A549 (cell line): ENCODE data around the gene SWAP70. TPM values are rescaled to one million over a fixed set of nuclear protein-coding genes. Genes with fewer than 3 reads are reported as not detected.

Experiments
- ATAC-seq, 2 experiments: fragments of 200-7000 bp in 1 of 2; fragments of >200 bp in 1 of 2; cut with Nextera tagmentation in 1 of 2; cut with Tn5 transposase in 1 of 2; 3 replicates each; pipeline versions ENCODE4 v1.8.0 to v1.9.1; 2018 to 2020; ENCODE audit warnings: mild to moderate bottlenecking in 1 of 2, moderate library complexity in 1 of 2
- CTCF ChIA-PET: fragments of 300-600 bp; sonication (Branson Sonifier 250); formaldehyde crosslinking; extraction: SDS; loops from one replicate; lab custom pipeline; 2021; ENCODE audit warnings: antibody characterized with exemption, inconsistent platforms; lab: Yijun Ruan, JAX
- POLR2A ChIA-PET: fragments of 350-600 bp; formaldehyde crosslinking; extraction: SDS; loops from one replicate; lab custom pipeline; 2021; ENCODE audit warnings: antibody characterized with exemption, inconsistent platforms; lab: Yijun Ruan, JAX
- DNase-seq, 2 experiments: peaks; one replicate each; pipeline versions ENCODE4 v3.0.0 to v3.0.0-alpha.2; 2011 to 2016; ENCODE audit warnings: low read depth in 1 of 2, low spot score in 1 of 2
- FAIRE-seq: peaks from 2 replicates; lab custom pipeline; 2011; peaks lifted over from hg19 to GRCh38; lab: Jason Lieb, UNC
- H3K27ac ChIP-seq, 2 experiments: fragments of >200 bp; sonication (Bioruptor Twin); formaldehyde crosslinking; 3 replicates each; pipeline ENCODE4 v1.5.1; 2016 to 2017
- H3K4me1 ChIP-seq: fragments of >200 bp; sonication (Bioruptor Twin); formaldehyde crosslinking; 3 replicates; pipeline ENCODE4 v1.6.1; 2016
- H3K4me2 ChIP-seq: fragments of >200 bp; sonication (Bioruptor Twin); formaldehyde crosslinking; 3 replicates; pipeline ENCODE4 v1.6.1; 2016
- H3K4me3 ChIP-seq: fragments of >200 bp; sonication (Bioruptor Twin); formaldehyde crosslinking; 3 replicates; pipeline ENCODE4 v1.5.1; 2016
- H3K9me3 ChIP-seq: fragments of >200 bp; sonication (Bioruptor Twin); formaldehyde crosslinking; 3 replicates; pipeline ENCODE4 v1.6.1; 2016
- BCL3 ChIP-seq: fragments of >200 bp; sonication (Bioruptor Twin); formaldehyde crosslinking; IDR thresholded peaks from 3 replicates; pipeline ENCODE4 v1.6.1; 2016
- CEBPB ChIP-seq, 2 experiments: fragments of >200 bp in 1 of 2; sonication (Bioruptor Twin) in 1 of 2; formaldehyde crosslinking in 1 of 2; IDR thresholded peaks; 2 replicates each; pipeline ENCODE4 v1.6.1; 2012 to 2016
- EHF ChIP-seq: fragments of 250-450 bp; sonication (Bioruptor Pico); IDR thresholded peaks from 2 replicates; pipeline ENCODE4 v1.5.0; 2020; ENCODE audit warnings: mild to moderate bottlenecking
- EHMT2 ChIP-seq: fragments of 200-600 bp; sonication (generic); IDR thresholded peaks from 2 replicates; pipeline ENCODE4 v1.6.1; 2016; ENCODE audit warnings: antibody characterized with exemption, low read depth, mild to moderate bottlenecking, moderate library complexity
- EP300 ChIP-seq, 2 experiments: fragments of >200 bp; sonication (Bioruptor Twin); formaldehyde crosslinking; IDR thresholded peaks; 2 replicates in 1 of 2; 3 replicates in 1 of 2; pipeline ENCODE4 v1.6.1; 2016 to 2017
- ESRRA ChIP-seq: fragments of 150-350 bp; IDR thresholded peaks from 2 replicates; pipeline ENCODE4 v1.6.1; 2014; ENCODE audit warnings: mild to moderate bottlenecking, low read length, borderline replicate concordance
- HES2 ChIP-seq: fragments of >200 bp; sonication (Bioruptor Twin); formaldehyde crosslinking; IDR thresholded peaks from 2 replicates; pipeline ENCODE4 v1.6.1; 2016
- KDM5A ChIP-seq: fragments of 200-600 bp; sonication (generic); IDR thresholded peaks from 2 replicates; pipeline ENCODE4 v1.6.1; 2016; ENCODE audit warnings: antibody characterized with exemption, mild to moderate bottlenecking
- NFE2L2 ChIP-seq: fragments of 150-350 bp; conservative IDR thresholded peaks from 2 replicates; pipeline ENCODE4 v1.6.1; 2014; ENCODE audit warnings: low read length
- RCOR1 ChIP-seq: fragments of 150-350 bp; IDR thresholded peaks from 2 replicates; pipeline ENCODE4 v1.6.1; 2014; ENCODE audit warnings: antibody characterized with exemption, low read length, low read depth
- REST ChIP-seq: fragments of 200-600 bp; sonication (generic); IDR thresholded peaks from 2 replicates; pipeline ENCODE4 v1.6.1; 2016; ENCODE audit warnings: antibody characterized with exemption, mild to moderate bottlenecking, moderate library complexity
- RFX5 ChIP-seq: fragments of 450-650 bp; IDR thresholded peaks from 2 replicates; pipeline ENCODE4 v1.7.1; 2014; ENCODE audit warnings: antibody characterized with exemption, mild to moderate bottlenecking, moderate library complexity
- ZC3H11A ChIP-seq: fragments of 450-650 bp; IDR thresholded peaks from 2 replicates; pipeline ENCODE4 v1.6.1; 2014; ENCODE audit warnings: antibody characterized with exemption, mild to moderate bottlenecking
- WGBS: methylation state at CpG from one replicate; pipeline ENCODE4 v1.1.6; 2017; ENCODE audit errors: missing lambda C conversion rate; 5-methylcytosine and 5-hydroxymethylcytosine counted together
- polyA plus RNA-seq, 4 experiments: library from polyadenylated mRNA; depleted of rRNA in 3 of 4; stranded (reverse); fragments of >200 nt; fragmentation: RNase III in 1 of 4; extraction: RNeasy Plus Mini Kit Qiagen cat#74134 plus additional on column Dnase treatment in 1 of 4; gene quantifications; 2 replicates in 3 of 4; 3 replicates in 1 of 4; pipeline ENCODE4 v1.2.3, GENCODE V29; 2011 to 2017
- TF ChIP-seq, protein P1 (sequence below): fragments of 150-350 bp; IDR thresholded peaks from 2 replicates; pipeline ENCODE4 v1.6.1; 2014; ENCODE audit warnings: low read depth, mild to moderate bottlenecking, low read length
- TF ChIP-seq, protein P2 (sequence below): IDR thresholded peaks from 2 replicates; pipeline ENCODE4 v1.6.1; 2012
- TF ChIP-seq, protein P3 (sequence below): IDR thresholded peaks from 2 replicates; pipeline ENCODE4 v1.6.1; 2012; ENCODE audit warnings: low read depth, borderline replicate concordance

SWAP70 gene
- polyA plus RNA-seq, 2 of the 4 experiments (the other 2 are of a cell fraction): 24.5 to 25.5 TPM

GRCh38 chr11:9771071-9771511 lies 107.2 kb downstream of the SWAP70 start:
- DNase-seq (no peak), FAIRE-seq (no peak), ATAC-seq (no peak)
- no peak overlapping the region for H3K27ac ChIP-seq
- POLR2A ChIA-PET: no interaction called here
- 91% methylated on average over 1 of the region's 1 CpG for WGBS
- TF ChIP-seq CEBPB (IDR thresholded peaks at IDR 0.05) (no peak), EHF (CRISPR knock-in tag) (no peak), REST (no peak), EHMT2 (no peak), RCOR1 (no peak), ESRRA (no peak), KDM5A (no peak), ZC3H11A (no peak), NFE2L2 (no peak), BCL3 (no peak), EP300 (IDR thresholded peaks at IDR 0.05) (no peak)
- TF ChIP-seq, protein P1, sequence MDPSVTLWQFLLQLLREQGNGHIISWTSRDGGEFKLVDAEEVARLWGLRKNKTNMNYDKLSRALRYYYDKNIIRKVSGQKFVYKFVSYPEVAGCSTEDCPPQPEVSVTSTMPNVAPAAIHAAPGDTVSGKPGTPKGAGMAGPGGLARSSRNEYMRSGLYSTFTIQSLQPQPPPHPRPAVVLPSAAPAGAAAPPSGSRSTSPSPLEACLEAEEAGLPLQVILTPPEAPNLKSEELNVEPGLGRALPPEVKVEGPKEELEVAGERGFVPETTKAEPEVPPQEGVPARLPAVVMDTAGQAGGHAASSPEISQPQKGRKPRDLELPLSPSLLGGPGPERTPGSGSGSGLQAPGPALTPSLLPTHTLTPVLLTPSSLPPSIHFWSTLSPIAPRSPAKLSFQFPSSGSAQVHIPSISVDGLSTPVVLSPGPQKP: no peak
- TF ChIP-seq, protein P2, sequence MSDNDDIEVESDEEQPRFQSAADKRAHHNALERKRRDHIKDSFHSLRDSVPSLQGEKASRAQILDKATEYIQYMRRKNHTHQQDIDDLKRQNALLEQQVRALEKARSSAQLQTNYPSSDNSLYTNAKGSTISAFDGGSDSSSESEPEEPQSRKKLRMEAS: no peak
- H3K4me1 ChIP-seq: peaks cover 24% of the 10 kb centered on the region
- no peaks in the 10 kb centered on the region for H3K9me3 ChIP-seq
- H3K4me2 ChIP-seq: no peak overlapping the region
- no peak overlapping the region for H3K4me3 ChIP-seq
- CTCF ChIA-PET: no interaction called here

DNA sequence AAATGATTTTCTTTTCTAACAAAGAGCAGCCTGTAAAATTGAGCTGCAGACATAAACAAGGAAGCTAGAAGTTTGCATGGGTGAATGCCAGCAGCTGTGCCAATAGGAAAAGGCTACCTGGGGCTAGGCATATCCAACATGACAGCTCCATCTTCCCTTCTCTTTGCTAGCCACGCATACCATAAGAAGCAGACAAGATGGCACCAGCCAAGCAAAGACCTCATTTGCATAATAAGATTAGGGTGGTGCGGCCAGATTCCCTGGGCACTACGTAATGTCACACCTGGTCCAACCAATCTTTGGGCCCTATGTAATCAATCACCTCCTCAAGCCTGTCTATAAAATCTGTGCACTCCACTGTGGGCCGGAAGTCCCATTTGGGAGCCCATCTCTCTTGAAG lies 108.3 kb downstream of the SWAP70 start:
- no peak for DNase-seq
- ChIA-PET CTCF (interaction anchor here (0.6 kb wide), 1 partner anchor 14 kb away, joined by 3 read pairs; no protein-coding TSS in a partner anchor), POLR2A (no interaction called here)
- Histone ChIP-seq H3K27ac (no peak overlapping the region), H3K4me3 (no peak overlapping the region), H3K4me2 (no peak overlapping the region), H3K9me3 (no peaks in the 10 kb centered on the region), H3K4me1 (peaks cover 31% of the 10 kb centered on the region)
- ATAC-seq: no peak
- 92% methylated on average over 4 of the region's 4 CpGs for WGBS
- FAIRE-seq: no peak
- TF ChIP-seq EHMT2: 0 out of 2 replicates have a peak, but pooled peaks have one; percentile 43
- no peak for TF ChIP-seq RFX5

- DNase-seq: no peak
- WGBS: 100% methylated on average over 2 of the region's 2 CpGs
- TF ChIP-seq, protein P3, sequence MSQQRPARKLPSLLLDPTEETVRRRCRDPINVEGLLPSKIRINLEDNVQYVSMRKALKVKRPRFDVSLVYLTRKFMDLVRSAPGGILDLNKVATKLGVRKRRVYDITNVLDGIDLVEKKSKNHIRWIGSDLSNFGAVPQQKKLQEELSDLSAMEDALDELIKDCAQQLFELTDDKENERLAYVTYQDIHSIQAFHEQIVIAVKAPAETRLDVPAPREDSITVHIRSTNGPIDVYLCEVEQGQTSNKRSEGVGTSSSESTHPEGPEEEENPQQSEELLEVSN: no peak
- no peak for TF ChIP-seq HES2
- no peak for FAIRE-seq
- Histone ChIP-seq H3K4me2 (no peak overlapping the region), H3K4me3 (no peak overlapping the region), H3K4me1 (peaks cover 31% of the 10 kb centered on the region), H3K27ac (no peak overlapping the region), H3K9me3 (no peaks in the 10 kb centered on the region)
- POLR2A ChIA-PET: no interaction called here
- no peak for ATAC-seq
- CTCF ChIA-PET: interaction anchor here (2.5 kb wide), 1 partner anchor 11 kb away, joined by 7 read pairs; no protein-coding TSS in a partner anchor
These were observed 109.6 kb downstream of the SWAP70 start for GRCh38 chr11:9773524-9773923.
